Panc1 (cell line): ENCODE data around the gene OSBP2.

ENCODE experiments used
- POLR2AphosphoS5 ChIP-seq: IDR thresholded peaks from 2 replicates; pipeline ENCODE4 v1.6.1; 2012; ENCODE audit warnings: mild to moderate bottlenecking, low read depth, low read length, moderate library complexity
- SIN3A ChIP-seq: IDR thresholded peaks from 2 replicates; pipeline ENCODE4 v1.6.1; 2012; ENCODE audit warnings: low read depth, mild to moderate bottlenecking, low read length, moderate library complexity, borderline replicate concordance; ENCODE audit not compliant: insufficient read depth
- TCF7L2 ChIP-seq: IDR thresholded peaks from 2 replicates; pipeline ENCODE4 v1.6.1; 2011; ENCODE audit warnings: mild to moderate bottlenecking, low read depth, low read length, inconsistent platforms
- TF ChIP-seq, protein P1 (sequence below): fragments of 450-650 bp; IDR thresholded peaks from 2 replicates; pipeline ENCODE4 v1.5.1; 2017; ENCODE audit warnings: mild to moderate bottlenecking
- TF ChIP-seq, protein P2 (sequence below), 2 experiments: IDR thresholded peaks; 2 replicates each; pipeline ENCODE4 v1.6.1; 2011 to 2012; ENCODE audit warnings: low read depth in 2 of 2, control low read depth in 1 of 2, low read length in 1 of 2, mild to moderate bottlenecking in 1 of 2, moderate library complexity in 1 of 2; ENCODE audit not compliant: insufficient read depth in 1 of 2

DNA sequence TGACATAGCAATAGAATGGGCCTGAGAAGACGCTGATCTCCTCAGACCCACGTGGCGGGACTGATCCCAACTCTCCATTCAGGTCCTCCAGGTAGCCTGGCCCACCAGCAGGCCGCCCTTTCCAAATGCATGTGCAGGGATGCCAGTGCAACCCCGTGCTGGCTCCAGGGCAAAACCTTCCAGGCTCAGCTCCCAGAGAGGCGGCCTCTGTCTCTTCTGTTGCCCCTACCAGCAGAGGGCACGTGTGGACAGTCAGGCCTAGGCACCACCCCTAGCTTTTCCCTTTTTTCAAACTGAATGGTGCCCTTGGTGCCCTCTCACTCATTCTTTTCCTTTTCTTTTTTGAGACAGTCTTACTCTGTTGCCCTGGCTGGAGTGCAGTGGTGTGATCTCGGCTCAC is 121.7 kb downstream of the OSBP2 start:
- TF ChIP-seq, protein P1, sequence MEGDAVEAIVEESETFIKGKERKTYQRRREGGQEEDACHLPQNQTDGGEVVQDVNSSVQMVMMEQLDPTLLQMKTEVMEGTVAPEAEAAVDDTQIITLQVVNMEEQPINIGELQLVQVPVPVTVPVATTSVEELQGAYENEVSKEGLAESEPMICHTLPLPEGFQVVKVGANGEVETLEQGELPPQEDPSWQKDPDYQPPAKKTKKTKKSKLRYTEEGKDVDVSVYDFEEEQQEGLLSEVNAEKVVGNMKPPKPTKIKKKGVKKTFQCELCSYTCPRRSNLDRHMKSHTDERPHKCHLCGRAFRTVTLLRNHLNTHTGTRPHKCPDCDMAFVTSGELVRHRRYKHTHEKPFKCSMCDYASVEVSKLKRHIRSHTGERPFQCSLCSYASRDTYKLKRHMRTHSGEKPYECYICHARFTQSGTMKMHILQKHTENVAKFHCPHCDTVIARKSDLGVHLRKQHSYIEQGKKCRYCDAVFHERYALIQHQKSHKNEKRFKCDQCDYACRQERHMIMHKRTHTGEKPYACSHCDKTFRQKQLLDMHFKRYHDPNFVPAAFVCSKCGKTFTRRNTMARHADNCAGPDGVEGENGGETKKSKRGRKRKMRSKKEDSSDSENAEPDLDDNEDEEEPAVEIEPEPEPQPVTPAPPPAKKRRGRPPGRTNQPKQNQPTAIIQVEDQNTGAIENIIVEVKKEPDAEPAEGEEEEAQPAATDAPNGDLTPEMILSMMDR, result no peak; the same call in 1 of the 2 replicates
- no peak for TF ChIP-seq POLR2AphosphoS5
- TF ChIP-seq, protein P2, sequence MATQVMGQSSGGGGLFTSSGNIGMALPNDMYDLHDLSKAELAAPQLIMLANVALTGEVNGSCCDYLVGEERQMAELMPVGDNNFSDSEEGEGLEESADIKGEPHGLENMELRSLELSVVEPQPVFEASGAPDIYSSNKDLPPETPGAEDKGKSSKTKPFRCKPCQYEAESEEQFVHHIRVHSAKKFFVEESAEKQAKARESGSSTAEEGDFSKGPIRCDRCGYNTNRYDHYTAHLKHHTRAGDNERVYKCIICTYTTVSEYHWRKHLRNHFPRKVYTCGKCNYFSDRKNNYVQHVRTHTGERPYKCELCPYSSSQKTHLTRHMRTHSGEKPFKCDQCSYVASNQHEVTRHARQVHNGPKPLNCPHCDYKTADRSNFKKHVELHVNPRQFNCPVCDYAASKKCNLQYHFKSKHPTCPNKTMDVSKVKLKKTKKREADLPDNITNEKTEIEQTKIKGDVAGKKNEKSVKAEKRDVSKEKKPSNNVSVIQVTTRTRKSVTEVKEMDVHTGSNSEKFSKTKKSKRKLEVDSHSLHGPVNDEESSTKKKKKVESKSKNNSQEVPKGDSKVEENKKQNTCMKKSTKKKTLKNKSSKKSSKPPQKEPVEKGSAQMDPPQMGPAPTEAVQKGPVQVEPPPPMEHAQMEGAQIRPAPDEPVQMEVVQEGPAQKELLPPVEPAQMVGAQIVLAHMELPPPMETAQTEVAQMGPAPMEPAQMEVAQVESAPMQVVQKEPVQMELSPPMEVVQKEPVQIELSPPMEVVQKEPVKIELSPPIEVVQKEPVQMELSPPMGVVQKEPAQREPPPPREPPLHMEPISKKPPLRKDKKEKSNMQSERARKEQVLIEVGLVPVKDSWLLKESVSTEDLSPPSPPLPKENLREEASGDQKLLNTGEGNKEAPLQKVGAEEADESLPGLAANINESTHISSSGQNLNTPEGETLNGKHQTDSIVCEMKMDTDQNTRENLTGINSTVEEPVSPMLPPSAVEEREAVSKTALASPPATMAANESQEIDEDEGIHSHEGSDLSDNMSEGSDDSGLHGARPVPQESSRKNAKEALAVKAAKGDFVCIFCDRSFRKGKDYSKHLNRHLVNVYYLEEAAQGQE (IDR thresholded peaks at IDR 0.05; ENCODE audit: insufficient read depth in 1 of 2, low read depth in 2 of 2, low read length in 1 of 2), result no peak
- no peak for TF ChIP-seq SIN3A
- no peak for TF ChIP-seq TCF7L2
